Panc1 (cell line): Measurements from ENCODE around the gene RAD1. TPM values are rescaled to one million over a fixed set of nuclear protein-coding genes. Genes with fewer than 3 reads are reported as not detected.

Experiments
- ATAC-seq: fragments of 200-7000 bp; cut with Tn5 transposase; 2 replicates; pipeline ENCODE4 v1.9.1; 2020; ENCODE audit warnings: mild to moderate bottlenecking, moderate library complexity
- BruUV-seq: library from RNA; stranded (reverse); fragments of 400-500 nt; replicated peaks from 2 replicates; lab custom pipeline; 2021; lab: Mats Ljungman, UMichigan
- CTCF ChIA-PET: fragments of 300-600 bp; sonication (Branson Sonifier 250); formaldehyde crosslinking; loops from one replicate; lab custom pipeline; 2022; ENCODE audit warnings: antibody characterized with exemption; lab: Charles Lee
- POLR2A ChIA-PET: fragments of 300-600 bp; sonication (Branson Sonifier 250); formaldehyde crosslinking; loops from one replicate; lab custom pipeline; 2022; ENCODE audit warnings: antibody characterized with exemption; lab: Charles Lee
- DNase-seq: peaks from one replicate; pipeline ENCODE4 v3.0.0-alpha.2; 2010; ENCODE audit warnings: low read depth, low spot score
- H3K27ac ChIP-seq: 2 replicates; pipeline ENCODE4 v1.5.1; 2011; ENCODE audit warnings: mild to moderate bottlenecking, low read length, inconsistent platforms
- H3K27me3 ChIP-seq: fragments of 200-500 bp; sonication (Bioruptor generic); 2 replicates; pipeline ENCODE4 v1.6.0; 2014; ENCODE audit warnings: low read length, inconsistent platforms; ENCODE audit not compliant: control insufficient read depth, insufficient read depth
- H3K36me3 ChIP-seq: fragments of 200-500 bp; sonication (Bioruptor generic); 2 replicates; pipeline ENCODE4 v1.5.1; 2014; ENCODE audit warnings: inconsistent platforms, mild to moderate bottlenecking, low read length, moderate library complexity; ENCODE audit not compliant: control insufficient read depth, insufficient read depth
- H3K4me1 ChIP-seq: 2 replicates; pipeline ENCODE4 v1.5.1; 2011; ENCODE audit warnings: inconsistent platforms, mild to moderate bottlenecking, low read length, moderate library complexity; ENCODE audit not compliant: control insufficient read depth, insufficient read depth
- H3K4me3 ChIP-seq, 2 experiments: 2 replicates each; pipeline ENCODE4 v1.5.1; 2011 to 2012; ENCODE audit warnings: low read depth in 2 of 2, low read length in 2 of 2, mild to moderate bottlenecking in 2 of 2, inconsistent platforms in 1 of 2, moderate library complexity in 1 of 2
- H3K9me3 ChIP-seq: fragments of 200-500 bp; sonication (Bioruptor generic); 2 replicates; pipeline ENCODE4 v1.5.1; 2014; ENCODE audit warnings: low read depth, mild to moderate bottlenecking, inconsistent platforms, low read length, moderate library complexity; ENCODE audit not compliant: control insufficient read depth, insufficient read depth
- CTCF ChIP-seq: fragments of 450-650 bp; IDR thresholded peaks from 2 replicates; pipeline ENCODE4 v1.5.1; 2017; ENCODE audit warnings: mild to moderate bottlenecking
- POLR2AphosphoS5 ChIP-seq: IDR thresholded peaks from 2 replicates; pipeline ENCODE4 v1.6.1; 2012; ENCODE audit warnings: mild to moderate bottlenecking, low read depth, low read length, moderate library complexity
- REST ChIP-seq, 2 experiments: IDR thresholded peaks; 2 replicates each; pipeline ENCODE4 v1.6.1; 2011 to 2012; ENCODE audit warnings: low read depth in 2 of 2, control low read depth in 1 of 2, low read length in 1 of 2, mild to moderate bottlenecking in 1 of 2, moderate library complexity in 1 of 2; ENCODE audit not compliant: insufficient read depth in 1 of 2
- SIN3A ChIP-seq: IDR thresholded peaks from 2 replicates; pipeline ENCODE4 v1.6.1; 2012; ENCODE audit warnings: low read depth, mild to moderate bottlenecking, low read length, moderate library complexity, borderline replicate concordance; ENCODE audit not compliant: insufficient read depth
- TCF7L2 ChIP-seq: IDR thresholded peaks from 2 replicates; pipeline ENCODE4 v1.6.1; 2011; ENCODE audit warnings: mild to moderate bottlenecking, low read depth, low read length, inconsistent platforms
- in situ Hi-C: cut with HindIII; loops from 2 replicates; pipeline ENCODE4 v1.10.0; 2016; ENCODE audit warnings: low sequenced_read_pairs, low pct_unique_long_range_greater_than_20kb
- intact Hi-C: fragments of 100-400 bp; cut with micrococcal nuclease; formaldehyde crosslinking; loops from one replicate; pipeline ENCODE4 v1.10.0; 2022; ENCODE audit not compliant: unreplicated experiment
- total RNA-seq: library from RNA; stranded (reverse); gene quantifications from one replicate; pipeline ENCODE4 v1.2.1, GENCODE V29; 2021; ENCODE audit not compliant: unreplicated experiment

The RAD1 gene
- total RNA-seq, 1 experiment from 2014 or later: 31.8 TPM

GRCh38 chr5:34857161-34857560, 58.1 kb downstream of the RAD1 start:
- ATAC-seq: no peak
- no peak for DNase-seq
- POLR2A ChIA-PET: no interaction called here
- Histone ChIP-seq H3K4me3 (no peak overlapping the region), H3K9me3 (no peaks in the 10 kb centered on the region), H3K4me1 (no peaks in the 10 kb centered on the region), H3K27me3 (peaks cover 4% of the 10 kb centered on the region; the same call in 1 of the 2 replicates), H3K27ac (no peak overlapping the region), H3K36me3 (no peaks in the 10 kb centered on the region)
- TF ChIP-seq REST (IDR thresholded peaks at IDR 0.05; ENCODE audit: insufficient read depth in 1 of 2, low read depth in 2 of 2, low read length in 1 of 2) (no peak), TCF7L2 (no peak), POLR2AphosphoS5 (no peak), SIN3A (no peak), CTCF (no peak)
- CTCF ChIA-PET: no interaction called here
- BruUV-seq: no TSS peak
- intact Hi-C loops: no loop called here
- in situ Hi-C loops: no loop called here

Other genes starting within 250 kb of the RAD1 start
- gene TTC23L, start 76.3 kb downstream of the RAD1 start, total RNA-seq: not detected
- 46.6 TPM for gene BRIX1, start 207 bp upstream of the RAD1 start, total RNA-seq
- gene DNAJC21, start 14.1 kb upstream of the RAD1 start, total RNA-seq: 54.5 TPM
- not detected for gene AGXT2, start 132.4 kb upstream of the RAD1 start, total RNA-seq